ENCODE data around the gene KLRF2. TPM values are rescaled to one million over a fixed set of nuclear protein-coding genes. Genes with fewer than 3 reads are reported as not detected.

Gene KLRF2
- not detected in 5 replicates for total RNA-seq (2022; extraction: Qiagen RNA extraction; ENCODE audit: low read depth)

GRCh38 chr12:9881246-9881645 lies at the start of gene KLRF2:
Gene KLRF2, plus strand, starts transcription at chr12:9881489. Its CDS starts 107 bp downstream, at chr12:9881596.

GRCh38 chr12:9869307-9870161 lies 11.8 kb upstream of the KLRF2 start, which contains the start of gene CLEC2B:
Gene CLEC2B, minus strand, starts transcription at chr12:9869354.

GRCh38 chr12:9932270-9932669 lies 51.0 kb downstream of the KLRF2 start, which contains the start of gene CLEC2A:
Gene CLEC2A, minus strand, starts transcription at chr12:9932370. Its CDS starts 41 bp downstream, at chr12:9932329.

Other genes starting within 250 kb of the KLRF2 start
- gene CLEC2D, start 211.8 kb upstream of the KLRF2 start, total RNA-seq (2022; extraction: Qiagen RNA extraction; ENCODE audit: low read depth): 0.46 to 1.1 TPM (median 0.63 TPM) in 5 replicates
- not detected in 5 replicates for gene CLECL1, start 148.4 kb upstream of the KLRF2 start, total RNA-seq (2022; extraction: Qiagen RNA extraction; ENCODE audit: low read depth)
- gene CD69, start 120.6 kb upstream of the KLRF2 start, total RNA-seq (2022; extraction: Qiagen RNA extraction; ENCODE audit: low read depth): not detected in 5 replicates
- not detected in 5 replicates for gene KLRF1, start 54.0 kb upstream of the KLRF2 start, total RNA-seq (2022; extraction: Qiagen RNA extraction; ENCODE audit: low read depth)
- gene CLEC2B, start 12.1 kb upstream of the KLRF2 start, total RNA-seq (2022; extraction: Qiagen RNA extraction; ENCODE audit: low read depth): 1.4 to 2.0 TPM (median 1.7 TPM) in 5 replicates
- not detected in 5 replicates for gene CLEC2A, start 50.9 kb downstream of the KLRF2 start, total RNA-seq (2022; extraction: Qiagen RNA extraction; ENCODE audit: low read depth)
- gene CLEC12A, start 89.9 kb downstream of the KLRF2 start, total RNA-seq (2022; extraction: Qiagen RNA extraction; ENCODE audit: low read depth): not detected in 5 replicates
- gene CLEC1B, start 117.6 kb downstream of the KLRF2 start, total RNA-seq (2022; extraction: Qiagen RNA extraction; ENCODE audit: low read depth): not detected in 5 replicates
- not detected in 5 replicates for gene CLEC12B, start 129.1 kb downstream of the KLRF2 start, total RNA-seq (2022; extraction: Qiagen RNA extraction; ENCODE audit: low read depth)
- gene CLEC9A, start 149.2 kb downstream of the KLRF2 start, total RNA-seq (2022; extraction: Qiagen RNA extraction; ENCODE audit: low read depth): not detected in 5 replicates
- not detected in 5 replicates for gene CLEC1A, start 217.5 kb downstream of the KLRF2 start, total RNA-seq (2022; extraction: Qiagen RNA extraction; ENCODE audit: low read depth)
- not detected in 5 replicates for gene CLEC7A, start 248.7 kb downstream of the KLRF2 start, total RNA-seq (2022; extraction: Qiagen RNA extraction; ENCODE audit: low read depth)

Data from A549 treated with RU486 at 1 μM for 4 hours (cell line).